Hepatocyte (in vitro differentiated cells): ENCODE measurements around the gene TRMT2A.

ENCODE experiments used
- CTCF ChIP-seq: fragments of 200-600 bp; sonication (generic); IDR thresholded peaks from 2 replicates; pipeline ENCODE4 v1.5.1; 2016; ENCODE audit warnings: antibody characterized with exemption, mild to moderate bottlenecking; ENCODE audit not compliant: poor library complexity
- EZH2 ChIP-seq: fragments of 200-600 bp; sonication (generic); IDR thresholded peaks from 2 replicates; pipeline ENCODE4 v1.6.1; 2016; ENCODE audit warnings: antibody characterized with exemption, mild to moderate bottlenecking, borderline replicate concordance

GRCh38 chr22:20113551-20114310 lies 3.3 kb downstream of the TRMT2A start:
- TF ChIP-seq CTCF (no peak), EZH2 (no peak)
